GM23338 (cell line): ENCODE data around the gene SLC2A2. TPM values are rescaled to one million over a fixed set of nuclear protein-coding genes. Genes with fewer than 3 reads are reported as not detected.

ENCODE experiments used
- ATAC-seq: fragments of 200-7000 bp; cut with Tn5 transposase; 3 replicates; pipeline ENCODE4 v1.9.1; 2020
- DNase-seq: peaks from one replicate; pipeline ENCODE4 v3.0.0-alpha.2; 2015; ENCODE audit warnings: low spot score
- H2AFZ ChIP-seq: fragments of 200-600 bp; sonication (generic); 2 replicates; pipeline ENCODE4 v1.8.0; 2016; ENCODE audit warnings: antibody characterized with exemption, mild to moderate bottlenecking, moderate library complexity
- H3F3A ChIP-seq: fragments of 200-600 bp; sonication (generic); replicated peaks from 2 replicates; pipeline ENCODE4 v1.8.0; 2017; ENCODE audit warnings: antibody characterized with exemption, mixed run types, low read depth
- H3K27ac ChIP-seq: fragments of 200-600 bp; sonication (generic); 2 replicates; pipeline ENCODE4 v1.6.1; 2016; ENCODE audit warnings: low read depth
- H3K27me3 ChIP-seq: fragments of 200-600 bp; sonication (generic); 2 replicates; pipeline ENCODE4 v1.8.0; 2016; ENCODE audit warnings: mild to moderate bottlenecking, mixed run types, moderate library complexity; ENCODE audit not compliant: insufficient read depth
- H3K36me3 ChIP-seq: fragments of 200-600 bp; sonication (generic); 2 replicates; pipeline ENCODE4 v1.8.0; 2016; ENCODE audit warnings: mild to moderate bottlenecking; ENCODE audit not compliant: insufficient read depth
- H3K4me1 ChIP-seq: fragments of 200-600 bp; sonication (generic); 2 replicates; pipeline ENCODE4 v1.8.0; 2016; ENCODE audit warnings: mild to moderate bottlenecking, moderate library complexity; ENCODE audit not compliant: insufficient read depth
- H3K4me2 ChIP-seq: fragments of 200-600 bp; sonication (generic); 2 replicates; pipeline ENCODE4 v1.7.1; 2017; ENCODE audit warnings: mixed run types
- H3K4me3 ChIP-seq: fragments of 200-600 bp; sonication (generic); 2 replicates; pipeline ENCODE4 v1.6.1; 2016; ENCODE audit warnings: mixed run types
- H3K79me2 ChIP-seq: fragments of 200-600 bp; sonication (generic); replicated peaks from 2 replicates; pipeline ENCODE4 v1.8.0; 2017; ENCODE audit warnings: mild to moderate bottlenecking; ENCODE audit not compliant: insufficient read depth
- H3K9me2 ChIP-seq: fragments of 200-600 bp; sonication (generic); 2 replicates; pipeline ENCODE4 v1.8.0; 2017; ENCODE audit not compliant: insufficient read depth
- H4K20me1 ChIP-seq: fragments of 200-600 bp; sonication (generic); replicated peaks from 2 replicates; pipeline ENCODE4 v1.8.0; 2017; ENCODE audit warnings: mild to moderate bottlenecking; ENCODE audit not compliant: insufficient read depth
- H3K27ac Mint-ChIP-seq: 2 replicates; pipeline ENCODE4 v1.8.0; 2020; ENCODE audit warnings: inconsistent platforms, mild to moderate bottlenecking, moderate library complexity, mixed read lengths
- H3K27me3 Mint-ChIP-seq: 3 replicates; pipeline ENCODE4 v1.8.0; 2022; ENCODE audit warnings: low read depth, mild to moderate bottlenecking, moderate library complexity, mixed read lengths, inconsistent platforms; ENCODE audit not compliant: insufficient read depth, poor library complexity
- H3K36me3 Mint-ChIP-seq: 3 replicates; pipeline ENCODE4 v1.8.0; 2021; ENCODE audit warnings: low read depth, mild to moderate bottlenecking, inconsistent platforms, moderate library complexity, mixed read lengths
- H3K4me1 Mint-ChIP-seq: 3 replicates; pipeline ENCODE4 v1.8.0; 2020; ENCODE audit warnings: mild to moderate bottlenecking, inconsistent platforms, mixed read lengths
- H3K4me3 Mint-ChIP-seq: 3 replicates; pipeline ENCODE4 v1.8.0; 2021; ENCODE audit warnings: moderate library complexity, mild to moderate bottlenecking, inconsistent platforms, mixed read lengths
- H3K9me3 Mint-ChIP-seq: 3 replicates; pipeline ENCODE4 v1.8.0; 2020; ENCODE audit warnings: moderate library complexity, mild to moderate bottlenecking, inconsistent platforms, mixed read lengths
- CTCF ChIP-seq, 2 experiments: fragments of 200-600 bp in 1 of 2; sonication (generic) in 1 of 2; conservative IDR thresholded peaks; 2 replicates each; pipeline versions ENCODE4 v1.5.1 to v1.6.1; 2016 to 2017; ENCODE audit warnings: antibody characterized with exemption in 2 of 2, low read depth in 2 of 2, mild to moderate bottlenecking in 2 of 2, moderate library complexity in 1 of 2
- ETS1 ChIP-seq: IDR thresholded peaks from 2 replicates; pipeline ENCODE4 v1.6.1; 2016; ENCODE audit warnings: antibody characterized with exemption
- NANOG ChIP-seq: IDR thresholded peaks from 2 replicates; pipeline ENCODE4 v1.6.1; 2016; ENCODE audit warnings: antibody characterized with exemption, borderline replicate concordance
- REST ChIP-seq: IDR thresholded peaks from one replicate; pipeline ENCODE4 v1.6.1; 2018; ENCODE audit warnings: antibody characterized with exemption; ENCODE audit not compliant: unreplicated experiment
- ZNF114 ChIP-seq: fragments of 250-450 bp; sonication (Bioruptor Pico); IDR thresholded peaks from 2 replicates; pipeline ENCODE4 v1.5.0; 2020; ENCODE audit warnings: mild to moderate bottlenecking, moderate library complexity
- polyA plus RNA-seq: library from polyadenylated mRNA; unstranded; fragments of >200 nt; fragmentation: Nextera tagmentation; extraction: Ambion mirVana; gene quantifications from 2 replicates; pipeline ENCODE4 v1.2.1, GENCODE V29; 2016
- total RNA-seq: library from RNA; depleted of rRNA; stranded (reverse); fragments of >200 nt; shearing (Covaris generic); gene quantifications from 2 replicates; pipeline ENCODE4 v1.2.3, GENCODE V29; 2014

Gene SLC2A2
- total and polyA plus RNA-seq, 2 experiments from 2014 or later, result not detected

- TF ChIP-seq CTCF (conservative IDR thresholded peaks at IDR 0.05; ENCODE audit: low read depth in 2 of 2) (no peak), ETS1 (no peak)
These were observed 43.8 kb downstream of the SLC2A2 start (continued) for GRCh38 chr3:170982733-170983132.

- H3K4me2 ChIP-seq, result no peak overlapping the region
- DNase-seq (no peak), ATAC-seq (no peak)
- H3K4me3 Mint-ChIP-seq, result no peak overlapping the region
- peaks cover 7% of the 10 kb centered on the region for H3K9me2 ChIP-seq
- no peaks in the 10 kb centered on the region for H3K9me3 Mint-ChIP-seq
- no peaks in the 10 kb centered on the region for H3K79me2 ChIP-seq
- no peak overlapping the region for H3K27ac Mint-ChIP-seq
- peaks cover 8% of the 10 kb centered on the region for H3K4me1 Mint-ChIP-seq
- no peak overlapping the region for H3K27ac ChIP-seq
- no peaks in the 10 kb centered on the region for H3K27me3 ChIP-seq
- H3K36me3 Mint-ChIP-seq, result no peaks in the 10 kb centered on the region
- H3K4me1 ChIP-seq, result no peaks in the 10 kb centered on the region
- no peaks in the 10 kb centered on the region for H3K27me3 Mint-ChIP-seq
- H2AFZ ChIP-seq, result no peak overlapping the region
- no peak overlapping the region for H3K4me3 ChIP-seq
- TF ChIP-seq CTCF (conservative IDR thresholded peaks at IDR 0.05; ENCODE audit: low read depth in 2 of 2) (peak in 1 of 2 experiments; percentile 38; a peak in 2 of 4 replicates), REST (no peak), ZNF114 (CRISPR knock-in tag) (no peak), NANOG (no peak)
- no peaks in the 10 kb centered on the region for H3F3A ChIP-seq
- H4K20me1 ChIP-seq, result no peaks in the 10 kb centered on the region
- no peaks in the 10 kb centered on the region for H3K36me3 ChIP-seq
These were observed 46.1 kb downstream of the SLC2A2 start for GRCh38 chr3:170980399-170980798.
